C4-2B (cell line): Measurements from ENCODE around the gene CUL3.
"Not testable (repeated sequence)": the region's sequence is repeated elsewhere in the genome, so short reads cannot be mapped to it uniquely, and the experiment has no call there.

Experiments used
- ZFX ChIP-seq: fragments of 450-650 bp; IDR thresholded peaks from 2 replicates; pipeline ENCODE4 v1.6.1; 2017
- TF ChIP-seq, protein P1 (sequence below): fragments of 450-650 bp; conservative IDR thresholded peaks from 2 replicates; pipeline ENCODE4 v1.5.1; 2017; ENCODE audit warnings: mild to moderate bottlenecking

DNA sequence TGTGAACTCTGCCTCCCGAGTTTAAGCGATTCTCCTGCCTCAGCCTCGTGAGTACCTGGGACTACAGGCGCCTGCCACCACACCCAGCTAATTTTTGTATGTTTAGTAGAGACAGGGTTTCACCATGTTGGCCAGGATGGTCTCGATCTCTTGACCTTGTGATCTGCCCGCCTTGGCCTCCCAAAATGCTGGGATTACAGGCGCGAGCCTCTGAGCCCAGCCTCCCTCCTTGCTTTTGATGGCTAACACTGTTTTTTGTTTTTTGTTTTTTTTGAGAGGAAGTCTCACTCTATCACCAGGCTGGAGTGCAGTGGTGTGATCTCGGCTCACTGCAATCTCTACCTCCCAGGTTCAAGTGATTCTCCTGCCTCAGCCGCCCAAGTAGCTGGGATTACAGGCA, 68.8 kb downstream of the CUL3 start:
- TF ChIP-seq, protein P1, sequence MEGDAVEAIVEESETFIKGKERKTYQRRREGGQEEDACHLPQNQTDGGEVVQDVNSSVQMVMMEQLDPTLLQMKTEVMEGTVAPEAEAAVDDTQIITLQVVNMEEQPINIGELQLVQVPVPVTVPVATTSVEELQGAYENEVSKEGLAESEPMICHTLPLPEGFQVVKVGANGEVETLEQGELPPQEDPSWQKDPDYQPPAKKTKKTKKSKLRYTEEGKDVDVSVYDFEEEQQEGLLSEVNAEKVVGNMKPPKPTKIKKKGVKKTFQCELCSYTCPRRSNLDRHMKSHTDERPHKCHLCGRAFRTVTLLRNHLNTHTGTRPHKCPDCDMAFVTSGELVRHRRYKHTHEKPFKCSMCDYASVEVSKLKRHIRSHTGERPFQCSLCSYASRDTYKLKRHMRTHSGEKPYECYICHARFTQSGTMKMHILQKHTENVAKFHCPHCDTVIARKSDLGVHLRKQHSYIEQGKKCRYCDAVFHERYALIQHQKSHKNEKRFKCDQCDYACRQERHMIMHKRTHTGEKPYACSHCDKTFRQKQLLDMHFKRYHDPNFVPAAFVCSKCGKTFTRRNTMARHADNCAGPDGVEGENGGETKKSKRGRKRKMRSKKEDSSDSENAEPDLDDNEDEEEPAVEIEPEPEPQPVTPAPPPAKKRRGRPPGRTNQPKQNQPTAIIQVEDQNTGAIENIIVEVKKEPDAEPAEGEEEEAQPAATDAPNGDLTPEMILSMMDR, result not testable (repeated sequence)
- TF ChIP-seq ZFX, result not testable (repeated sequence)
